HL-60 (cell line): ENCODE data around the gene PTPRK.

Experiments used
- CTCF ChIP-seq: IDR thresholded peaks from one replicate; pipeline ENCODE4 v1.5.1; 2011; ENCODE audit warnings: low read length, control low read depth, inconsistent platforms; ENCODE audit not compliant: insufficient read depth
- GABPA ChIP-seq: IDR thresholded peaks from 2 replicates; pipeline ENCODE4 v1.6.1; 2012; ENCODE audit warnings: low read depth

GRCh38 chr6:128371136-128371535 lies 149.3 kb downstream of the PTPRK start:
- TF ChIP-seq CTCF (no peak), GABPA (no peak)
